Stimulated activated CD4-positive, alpha-beta T cell treated with anti-CD3 and anti-CD28 coated beads, Interleukin-1b, Interleukin-23, amount 100 ng/mL, for 24 hours (primary cell): ENCODE data around the gene CAAP1.
"Not testable (repeated sequence)": the region's sequence is repeated elsewhere in the genome, so short reads cannot be mapped to it uniquely, and the experiment has no call there.

ENCODE experiments used
- DNase-seq, 4 experiments: peaks; one replicate each; pipeline ENCODE4 v3.0.0-alpha.2; 2020; ENCODE audit warnings: low read depth in 4 of 4, low spot score in 1 of 4

The CAAP1 gene, protein sequence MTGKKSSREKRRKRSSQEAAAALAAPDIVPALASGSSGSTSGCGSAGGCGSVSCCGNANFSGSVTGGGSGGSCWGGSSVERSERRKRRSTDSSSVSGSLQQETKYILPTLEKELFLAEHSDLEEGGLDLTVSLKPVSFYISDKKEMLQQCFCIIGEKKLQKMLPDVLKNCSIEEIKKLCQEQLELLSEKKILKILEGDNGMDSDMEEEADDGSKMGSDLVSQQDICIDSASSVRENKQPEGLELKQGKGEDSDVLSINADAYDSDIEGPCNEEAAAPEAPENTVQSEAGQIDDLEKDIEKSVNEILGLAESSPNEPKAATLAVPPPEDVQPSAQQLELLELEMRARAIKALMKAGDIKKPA

DNA sequence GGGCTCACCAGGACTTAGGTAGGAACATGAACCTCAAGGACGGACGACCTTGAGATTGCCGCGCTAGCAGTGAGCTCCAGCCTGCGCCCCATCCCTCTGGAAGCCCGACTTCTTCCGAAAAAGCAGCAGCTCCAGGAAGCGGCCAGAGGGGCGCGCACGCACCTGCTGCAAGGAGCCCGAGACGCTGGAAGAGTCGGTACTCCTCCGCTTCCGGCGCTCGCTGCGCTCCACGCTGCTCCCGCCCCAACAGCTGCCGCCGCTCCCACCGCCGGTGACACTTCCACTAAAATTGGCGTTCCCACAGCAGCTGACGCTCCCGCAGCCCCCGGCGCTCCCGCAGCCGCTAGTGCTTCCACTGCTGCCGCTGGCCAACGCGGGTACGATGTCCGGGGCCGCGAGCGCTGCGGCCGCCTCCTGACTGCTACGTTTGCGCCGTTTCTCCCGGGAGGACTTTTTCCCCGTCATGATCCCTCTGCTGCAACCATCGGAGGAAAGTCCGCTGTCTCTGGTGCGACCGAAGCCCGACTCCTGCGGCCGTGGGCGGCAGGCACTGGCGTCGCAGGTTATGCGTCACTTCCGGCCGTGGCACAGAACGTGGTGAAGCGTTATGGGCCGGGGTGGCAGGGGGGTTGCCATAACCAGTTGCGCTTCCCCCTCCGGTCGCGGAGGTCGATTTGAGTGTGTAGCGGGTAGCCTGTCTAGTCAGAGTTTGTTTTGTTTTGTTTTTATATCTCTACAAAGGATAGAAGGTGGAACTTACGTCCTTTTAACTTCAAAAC is at the start of gene CAAP1:
CAAP1 (minus strand) TSS at position 552 of the 779 bp plus-strand sequence; CDS start at position 465, 87 bp downstream.
- DNase-seq, result peak; percentile 80 to 93 (median 91)

DNA sequence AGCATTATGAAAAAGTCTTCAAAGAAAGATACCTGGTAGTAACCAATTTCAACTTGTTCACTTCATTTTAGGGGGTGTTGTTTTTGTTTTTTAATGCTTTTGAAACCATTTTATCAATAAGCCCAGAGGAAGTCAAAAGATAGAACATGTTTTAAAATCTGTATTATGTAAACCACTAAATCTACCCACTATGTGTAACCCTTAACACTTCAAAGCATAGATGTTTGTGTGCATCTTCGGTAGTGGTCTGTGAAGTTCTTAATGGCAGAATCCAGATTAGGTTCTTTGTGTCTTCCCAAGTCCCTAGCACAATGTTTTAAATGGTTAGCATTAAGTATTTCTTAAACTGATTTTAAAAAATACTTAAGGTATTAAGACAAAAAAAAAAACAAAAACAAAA is 48.2 kb upstream of the CAAP1 start:
- DNase-seq, result no peak

DNA sequence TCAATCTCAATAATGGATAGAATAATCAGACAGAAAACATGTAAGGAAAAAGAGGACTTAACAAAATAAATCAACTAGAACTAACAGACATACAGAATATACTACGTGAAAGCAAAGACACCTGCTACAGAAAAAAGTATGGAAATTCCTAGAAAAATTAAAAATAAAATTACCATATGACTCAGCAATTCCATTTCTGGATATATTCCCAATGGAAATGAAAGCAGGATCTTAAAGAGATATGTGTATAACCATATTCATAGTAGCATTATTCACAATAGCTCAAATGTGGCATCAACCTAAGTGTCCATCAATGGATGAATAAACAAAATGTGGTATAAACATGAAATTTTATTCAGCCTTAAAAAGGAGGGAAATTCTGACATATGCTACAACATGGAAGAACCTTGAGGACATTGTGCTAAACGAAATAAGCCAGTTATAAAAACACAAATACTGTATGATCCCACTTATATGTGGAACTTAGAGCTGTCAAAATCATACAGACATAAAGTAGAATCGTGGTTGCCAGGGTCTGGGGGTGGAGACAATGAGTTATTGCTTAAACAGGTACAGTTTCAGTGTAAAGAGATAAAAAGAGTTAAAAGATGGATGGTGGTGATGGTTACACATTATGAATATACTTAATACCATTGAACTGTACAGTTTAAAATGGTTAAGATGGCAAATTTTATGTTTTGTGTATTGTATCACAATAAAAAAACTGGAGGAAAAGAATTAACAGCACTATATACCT is 47.5 kb upstream of the CAAP1 start:
- no peak for DNase-seq

DNA sequence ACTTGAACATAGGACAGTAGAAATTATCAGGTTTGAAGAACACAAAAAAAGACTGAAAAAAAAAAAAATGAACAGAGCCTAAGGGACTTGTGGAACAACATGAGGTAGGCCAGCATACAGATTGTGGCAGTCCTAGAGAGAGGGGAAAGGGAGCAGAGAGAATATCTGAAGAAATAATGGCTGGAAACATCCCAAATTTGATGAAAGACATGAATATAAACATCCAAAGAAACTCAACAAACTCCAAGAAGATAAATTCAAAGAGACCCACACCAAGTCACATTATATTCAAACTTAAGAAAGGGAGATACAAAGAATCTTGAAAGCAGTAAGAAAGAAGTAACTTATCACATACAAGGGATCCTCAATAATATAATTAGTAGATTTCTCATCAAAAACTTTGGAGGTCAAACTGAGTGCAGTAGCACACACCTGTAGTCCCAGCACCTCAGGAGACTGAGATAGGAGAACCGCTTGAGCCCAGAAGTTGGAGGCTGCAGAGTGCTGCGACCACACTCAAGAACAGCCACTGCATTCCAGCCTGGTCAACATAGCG is 45.3 kb upstream of the CAAP1 start:
- DNase-seq, result no peak

DNA sequence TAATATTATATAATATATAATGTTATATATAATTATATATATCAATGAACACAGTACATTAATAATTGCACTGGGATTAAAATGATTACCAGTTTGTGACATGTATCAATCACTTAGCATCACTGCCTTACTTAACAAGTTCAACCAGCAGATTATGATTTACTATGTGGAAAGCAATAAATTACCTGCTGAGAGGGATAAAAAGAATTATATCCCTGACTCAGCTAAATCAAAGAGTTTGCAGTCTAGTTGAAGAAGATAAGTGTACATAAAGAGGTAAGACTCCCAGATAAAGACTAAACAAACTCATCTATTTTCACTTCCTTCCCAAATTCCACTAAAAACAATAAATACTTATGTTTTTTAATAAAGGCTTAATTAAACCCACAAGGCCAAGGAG is 43.2 kb upstream of the CAAP1 start:
- DNase-seq, result no peak

DNA sequence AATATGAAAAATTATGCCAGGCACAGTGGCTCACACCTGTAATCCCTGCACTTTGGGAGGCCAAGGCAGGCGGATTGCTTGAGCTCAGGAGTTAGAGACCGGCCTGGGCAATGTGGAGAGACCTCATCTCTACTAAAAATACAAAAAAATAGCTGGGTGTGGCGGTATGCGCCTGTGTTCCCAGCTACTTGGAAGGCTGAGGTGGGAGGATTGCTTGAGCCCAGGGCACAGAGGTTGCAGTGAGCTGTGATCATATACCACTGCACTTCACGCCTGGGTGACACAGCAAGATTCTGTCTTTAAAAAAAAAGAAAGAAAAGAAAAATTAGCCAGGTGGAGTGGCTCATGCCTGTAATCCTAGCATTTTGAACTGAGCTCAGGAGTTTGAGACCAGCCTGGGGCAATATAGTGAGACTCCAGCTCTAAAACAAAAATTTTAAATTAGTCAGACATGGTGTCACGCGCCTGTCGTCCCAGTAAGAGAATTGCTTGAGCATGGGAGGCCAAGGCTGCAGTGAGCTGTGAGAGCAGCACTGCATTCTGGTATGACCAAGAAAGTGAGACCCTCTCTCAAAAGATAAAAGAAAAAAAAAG is 36.4 kb upstream of the CAAP1 start:
- DNase-seq, result no peak

DNA sequence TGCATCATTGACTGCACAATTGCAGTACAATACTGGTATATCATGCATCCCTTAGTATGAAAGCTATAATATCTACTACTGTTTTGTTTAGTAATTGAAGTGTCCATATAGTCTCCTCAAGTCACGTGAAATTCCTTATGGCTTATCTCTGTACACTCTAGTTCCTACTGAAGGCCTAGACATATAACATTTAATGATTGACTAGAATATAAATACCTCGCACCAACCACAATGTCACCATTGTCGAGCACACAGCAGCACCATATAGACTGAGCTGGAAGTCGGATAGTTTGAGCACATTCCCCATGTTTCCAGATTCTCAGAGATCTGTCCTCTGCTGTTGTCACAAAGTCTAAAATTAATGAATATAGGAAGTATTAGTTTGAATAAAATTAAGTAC is 33.0 kb upstream of the CAAP1 start:
- DNase-seq, result no peak

DNA sequence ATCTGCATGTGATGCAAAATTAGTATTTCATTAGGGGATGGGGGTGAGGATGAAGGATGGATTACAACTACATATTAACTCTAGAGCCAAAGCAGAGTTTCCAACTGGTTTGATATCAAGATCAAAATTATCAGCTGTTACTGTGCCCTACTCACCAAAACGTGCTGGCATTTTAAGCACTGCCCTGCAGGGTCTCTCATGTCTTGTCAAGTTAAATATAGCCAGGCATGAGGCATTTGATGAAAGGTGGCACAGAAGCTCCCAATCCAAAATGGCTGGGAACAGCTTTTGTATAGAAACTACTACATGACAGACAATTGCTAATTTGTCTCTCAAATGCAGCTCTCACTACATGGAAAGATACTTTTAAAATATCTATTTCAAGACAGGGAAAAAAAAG is 27.1 kb upstream of the CAAP1 start:
- no peak for DNase-seq

DNA sequence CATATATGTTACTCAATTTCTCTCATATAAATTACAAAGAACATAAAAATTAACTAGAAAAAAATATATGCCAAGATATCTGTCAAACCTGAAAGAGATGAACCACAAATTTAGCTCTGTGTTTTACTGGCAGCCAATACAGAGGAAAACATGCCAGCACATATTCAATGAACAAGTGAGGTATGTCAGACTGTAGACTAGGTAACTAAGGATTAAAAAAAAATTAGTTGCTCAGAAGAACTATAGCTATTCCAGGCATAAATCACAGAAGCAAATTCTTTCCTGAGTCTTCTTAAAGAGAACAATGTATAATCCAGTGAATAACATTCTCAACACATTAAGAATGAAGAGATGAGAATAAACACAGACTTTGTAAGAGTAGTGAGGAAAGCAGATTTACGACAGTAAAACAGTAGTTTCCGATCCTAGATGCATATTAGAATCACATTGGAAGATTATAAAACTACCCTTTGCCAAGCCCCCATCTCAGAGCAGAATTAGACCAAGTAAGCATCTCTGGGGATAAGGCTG is 20.6 kb upstream of the CAAP1 start:
- no peak for DNase-seq

DNA sequence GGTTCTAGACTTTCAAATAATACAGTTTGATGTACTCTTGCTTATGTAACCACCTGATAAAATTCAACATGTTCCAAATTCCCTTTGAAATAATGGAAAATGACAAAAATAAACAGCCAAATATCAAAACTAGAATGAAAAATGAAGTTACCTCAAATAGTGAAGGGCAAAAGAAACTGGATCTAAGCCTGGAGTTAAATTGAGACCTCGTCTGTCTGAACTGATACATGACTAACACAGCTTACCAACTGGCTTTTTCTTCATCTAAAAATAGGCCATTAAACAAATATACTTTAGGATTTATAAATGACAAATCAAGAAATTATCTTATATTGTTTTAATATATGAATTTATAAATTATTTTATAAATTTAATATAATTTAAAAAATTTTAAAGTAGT is 12.1 kb upstream of the CAAP1 start:
- DNase-seq, result no peak

DNA sequence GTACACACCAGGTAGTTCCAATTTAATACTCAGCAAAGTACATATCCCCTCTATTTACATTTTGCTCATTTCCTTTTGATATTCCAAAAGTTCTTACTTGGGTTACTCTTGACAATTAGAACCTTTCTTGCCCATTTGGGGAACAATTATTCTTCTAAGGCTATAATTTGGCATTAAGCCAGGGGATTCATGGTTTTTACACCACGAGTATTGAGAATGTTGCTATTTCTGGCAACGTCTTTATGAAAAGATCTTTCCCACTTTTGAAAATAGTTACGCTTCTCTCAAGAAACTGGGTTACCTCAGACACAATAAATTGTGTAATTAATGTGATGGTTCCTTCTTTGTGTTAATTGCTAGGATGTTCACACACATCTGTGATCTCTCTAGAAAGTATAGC is 11.5 kb upstream of the CAAP1 start:
- DNase-seq, result no peak

DNA sequence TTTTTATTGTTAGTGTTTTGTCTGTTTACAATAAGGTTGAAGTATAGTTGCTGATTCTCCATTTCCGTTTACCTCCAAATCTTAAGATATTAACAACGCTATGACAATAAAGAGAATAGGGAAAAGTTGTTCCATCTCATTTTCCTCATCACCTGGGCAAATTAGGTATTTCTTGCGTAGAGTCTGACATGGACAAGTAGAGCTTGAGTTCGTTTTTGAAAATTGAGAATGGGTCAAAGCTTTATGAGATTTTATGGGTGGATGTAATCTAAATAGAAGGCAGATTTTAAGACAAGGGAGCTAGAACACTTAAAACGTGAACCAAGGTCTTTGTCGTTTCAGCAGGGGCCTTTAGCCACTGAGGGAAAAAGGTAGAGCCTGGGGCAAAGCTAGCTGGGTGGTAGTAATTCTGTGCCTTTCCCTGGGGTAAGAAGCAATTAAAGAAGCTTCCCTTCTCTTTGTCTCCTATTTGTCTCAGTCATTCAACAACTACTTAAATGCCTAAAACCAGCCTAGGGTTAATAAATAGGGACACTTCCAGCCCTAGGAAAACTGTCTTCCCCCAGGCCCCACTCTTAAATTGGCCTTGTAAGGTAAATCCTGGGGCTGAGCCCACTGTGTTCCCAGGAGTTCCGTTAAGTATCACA is 551 bp upstream of the CAAP1 start:
- no peak for DNase-seq

DNA sequence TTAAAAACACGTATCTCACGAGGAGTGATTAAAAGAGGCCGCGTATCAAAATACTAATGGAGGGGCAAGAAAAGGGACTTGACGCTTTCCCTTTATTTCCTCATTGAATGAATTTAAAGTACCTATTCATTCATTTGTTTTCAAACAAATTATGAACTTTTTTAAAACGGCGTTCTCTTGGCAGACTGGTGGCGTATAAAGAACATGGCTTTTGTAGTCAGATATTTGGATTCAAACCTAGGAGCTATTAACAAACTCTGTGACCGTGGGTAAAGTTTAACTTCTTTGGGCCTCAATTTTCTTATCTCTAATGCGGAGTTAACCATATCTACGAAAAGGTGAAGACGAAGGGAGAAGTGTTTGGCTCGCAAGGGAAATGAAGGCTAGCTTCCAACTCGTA is 876 bp downstream of the CAAP1 start:
- DNase-seq, result no peak

DNA sequence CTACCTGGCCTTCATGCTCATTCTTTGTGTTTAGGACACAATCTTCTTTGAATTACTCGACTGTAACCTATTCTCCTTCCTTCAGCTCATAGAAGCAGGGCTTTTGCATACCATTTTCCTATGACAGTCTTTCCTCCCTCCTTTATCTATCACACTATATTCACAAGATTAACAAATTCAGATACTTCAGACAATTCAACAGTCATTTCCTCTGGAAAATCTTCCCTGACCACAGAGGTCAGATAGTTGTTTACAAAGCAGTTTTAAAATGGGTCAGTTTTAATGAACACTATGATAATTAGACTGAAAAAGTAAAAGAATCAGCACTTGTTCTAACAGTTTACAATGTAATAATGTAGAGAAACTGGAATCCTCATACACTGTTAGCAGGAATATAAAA is 4.3 kb downstream of the CAAP1 start:
- no peak for DNase-seq

DNA sequence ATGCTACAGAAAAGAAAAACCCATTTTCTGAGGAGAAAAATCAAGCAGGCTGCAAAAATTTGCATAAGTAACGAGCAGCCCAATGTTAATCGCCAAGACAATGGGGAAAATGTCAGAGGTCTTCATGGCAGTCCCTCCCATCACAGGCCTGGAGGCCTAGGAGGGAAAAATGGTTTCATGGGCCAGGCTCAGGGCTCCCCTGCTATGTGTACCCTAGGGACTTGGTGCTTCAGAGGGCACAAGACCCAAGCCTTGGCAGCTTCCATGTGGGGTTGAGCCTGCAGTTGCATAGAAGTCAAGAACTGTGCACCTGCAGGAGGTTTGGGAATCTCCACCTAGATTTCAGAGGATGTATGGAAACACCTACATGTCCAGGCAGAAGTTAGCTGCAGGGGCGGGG is 10.4 kb downstream of the CAAP1 start:
- no peak for DNase-seq

DNA sequence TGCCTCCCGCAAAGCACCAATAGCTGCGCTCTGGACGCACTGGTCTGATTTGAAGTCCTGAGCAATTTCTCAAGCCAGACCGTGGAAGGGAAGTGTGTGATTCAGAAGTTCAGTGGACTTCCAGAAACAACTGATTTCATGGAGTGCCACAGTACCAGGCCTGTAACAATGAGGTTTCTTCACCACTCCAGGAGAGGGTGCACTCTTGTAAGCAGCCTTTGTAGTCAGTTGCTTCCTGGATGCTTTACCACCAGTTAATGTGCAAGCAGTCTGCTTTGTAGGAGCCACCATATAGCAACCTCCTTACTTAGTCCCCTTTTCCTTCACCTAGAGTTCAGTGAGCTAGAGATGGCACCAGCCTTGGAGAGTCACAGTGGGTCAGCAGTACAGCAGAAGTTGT is 12.3 kb downstream of the CAAP1 start:
- DNase-seq, result no peak

DNA sequence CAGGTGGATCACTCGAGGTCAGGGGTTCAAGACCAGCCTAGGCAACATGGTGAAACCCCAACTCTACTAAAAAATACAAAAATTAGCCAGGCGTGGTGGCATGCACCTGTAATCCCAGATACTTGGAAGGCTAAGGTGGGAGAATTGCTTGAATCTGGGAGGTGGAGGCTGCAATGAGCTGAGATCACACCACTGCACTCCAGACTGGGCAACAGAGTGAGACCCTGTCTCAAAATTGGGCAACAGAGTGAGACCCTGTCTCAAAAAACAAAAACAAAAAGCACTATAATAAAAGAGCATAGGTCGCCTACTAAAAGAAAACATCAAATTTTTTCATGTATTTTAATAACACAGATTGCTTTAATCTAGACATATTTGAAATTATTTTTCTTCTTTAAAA is 17.4 kb downstream of the CAAP1 start:
- not testable (repeated sequence) for DNase-seq

DNA sequence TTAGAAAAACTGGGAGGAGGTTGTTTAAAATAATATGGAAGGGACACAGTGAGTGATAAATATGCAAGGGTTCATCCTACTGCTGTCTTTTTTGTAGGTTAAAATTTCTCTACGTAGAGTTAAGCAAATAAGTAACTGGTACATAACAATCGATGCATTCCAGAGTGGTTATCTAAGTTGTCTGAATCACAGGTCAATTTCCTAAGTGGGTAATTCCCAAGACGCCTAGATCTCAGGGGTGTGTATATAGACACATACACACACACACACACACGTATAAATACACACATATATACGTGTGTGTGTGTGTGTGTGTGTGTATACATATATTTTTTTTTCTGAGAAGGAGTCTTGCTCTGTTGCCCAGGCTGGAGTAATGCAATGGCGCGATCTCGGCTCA is 22.3 kb downstream of the CAAP1 start:
- no peak for DNase-seq

DNA sequence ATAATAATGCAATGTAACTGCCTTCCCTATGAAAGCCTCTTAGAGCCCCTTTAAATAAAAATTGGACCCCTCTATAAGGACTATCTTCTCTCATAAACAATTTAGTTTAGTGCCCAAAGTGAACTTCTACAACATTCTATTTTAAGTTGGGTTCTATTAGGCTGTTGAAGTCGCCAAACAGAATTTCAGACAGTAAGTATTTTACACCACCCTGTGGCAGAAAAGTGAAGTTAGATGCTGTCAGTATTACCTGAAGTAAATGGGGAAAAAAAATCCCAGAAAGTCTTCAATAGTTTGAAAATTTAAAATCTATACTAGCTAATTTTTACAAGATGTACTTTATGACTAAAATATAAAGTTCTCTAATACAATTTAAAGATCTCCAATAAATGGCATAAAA is 29.5 kb downstream of the CAAP1 start:
- no peak for DNase-seq

DNA sequence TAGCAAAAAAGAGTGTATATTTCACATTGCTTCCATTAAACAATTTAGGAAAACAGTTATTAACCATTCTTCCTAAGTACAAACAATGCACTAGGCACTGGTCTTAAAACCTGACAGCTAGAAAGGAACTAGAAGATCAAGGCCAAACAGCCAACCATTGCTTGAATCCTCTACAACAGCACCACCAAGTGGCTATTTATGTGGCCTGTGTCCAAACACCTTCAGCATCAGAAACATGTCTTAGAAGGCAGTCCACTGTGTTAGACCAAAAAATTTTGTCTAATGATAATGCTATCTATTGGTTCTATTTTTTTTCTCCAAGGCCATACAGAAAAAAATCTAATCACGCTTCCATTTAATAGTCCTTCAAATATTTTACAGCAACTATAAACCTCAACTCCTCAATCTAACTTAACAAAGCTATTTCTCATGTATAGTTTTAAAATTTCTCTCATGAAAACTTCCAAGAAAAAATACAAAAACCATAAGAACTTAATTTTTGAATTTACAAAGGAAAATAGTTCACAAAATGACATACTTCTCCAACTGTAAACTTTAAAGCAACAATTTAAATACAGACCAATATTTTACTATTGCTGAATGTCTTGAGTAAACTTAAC is 36.1 kb downstream of the CAAP1 start:
- DNase-seq, result no peak
